ENCODE results near the gene RUFY1. TPM values are rescaled to one million over a fixed set of nuclear protein-coding genes. Genes with fewer than 3 reads are reported as not detected.
"Not testable (repeated sequence)": the region's sequence is repeated elsewhere in the genome, so short reads cannot be mapped to it uniquely, and the experiment has no call there.

RUFY1 gene
- total RNA-seq, 2 donors from 2014 or later, result 48.7 to 55.6 TPM

DNA sequence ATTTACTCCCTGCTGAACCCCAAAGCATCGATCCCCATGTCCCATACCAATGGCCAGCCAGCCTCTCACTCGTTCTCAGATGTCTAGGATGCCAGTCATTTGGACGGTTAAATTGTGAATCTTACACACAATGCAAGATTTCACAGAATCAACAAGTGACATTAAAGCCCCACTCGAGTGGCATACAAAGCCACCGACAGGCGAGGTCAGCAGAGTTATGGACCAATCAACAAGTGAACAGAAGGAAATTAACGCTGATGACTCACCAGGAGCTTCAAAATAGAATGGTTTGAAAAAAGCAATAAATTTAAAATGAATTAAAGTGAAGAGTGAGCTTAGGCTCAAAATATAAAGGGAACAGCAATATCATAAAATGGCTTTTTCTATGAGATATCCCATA lies 8.2 kb upstream of the RUFY1 start:
- no peak for DNase-seq (ENCODE audit: low spot score)
- Histone ChIP-seq H3K27me3 (replicated peaks; ENCODE audit: insufficient read depth) (no peaks in the 10 kb centered on the region), H3K4me3 (no peak overlapping the region), H3K36me3 (no peaks in the 10 kb centered on the region), H3K27ac (no peak overlapping the region), H3K4me1 (replicated peaks) (no peaks in the 10 kb centered on the region), H3K9me3 (no peaks in the 10 kb centered on the region)
- 78% methylated on average over 7 of the region's 7 CpGs for WGBS
- no peak for TF ChIP-seq POLR2A (IDR thresholded peaks at IDR 0.05)
- TF ChIP-seq, protein P1, sequence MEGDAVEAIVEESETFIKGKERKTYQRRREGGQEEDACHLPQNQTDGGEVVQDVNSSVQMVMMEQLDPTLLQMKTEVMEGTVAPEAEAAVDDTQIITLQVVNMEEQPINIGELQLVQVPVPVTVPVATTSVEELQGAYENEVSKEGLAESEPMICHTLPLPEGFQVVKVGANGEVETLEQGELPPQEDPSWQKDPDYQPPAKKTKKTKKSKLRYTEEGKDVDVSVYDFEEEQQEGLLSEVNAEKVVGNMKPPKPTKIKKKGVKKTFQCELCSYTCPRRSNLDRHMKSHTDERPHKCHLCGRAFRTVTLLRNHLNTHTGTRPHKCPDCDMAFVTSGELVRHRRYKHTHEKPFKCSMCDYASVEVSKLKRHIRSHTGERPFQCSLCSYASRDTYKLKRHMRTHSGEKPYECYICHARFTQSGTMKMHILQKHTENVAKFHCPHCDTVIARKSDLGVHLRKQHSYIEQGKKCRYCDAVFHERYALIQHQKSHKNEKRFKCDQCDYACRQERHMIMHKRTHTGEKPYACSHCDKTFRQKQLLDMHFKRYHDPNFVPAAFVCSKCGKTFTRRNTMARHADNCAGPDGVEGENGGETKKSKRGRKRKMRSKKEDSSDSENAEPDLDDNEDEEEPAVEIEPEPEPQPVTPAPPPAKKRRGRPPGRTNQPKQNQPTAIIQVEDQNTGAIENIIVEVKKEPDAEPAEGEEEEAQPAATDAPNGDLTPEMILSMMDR (IDR thresholded peaks at IDR 0.05), result no peak
- no peak for TF ChIP-seq POLR2AphosphoS5 (IDR thresholded peaks at IDR 0.05)
- intact Hi-C loops (cut with DNase I), result no loop called here

DNA sequence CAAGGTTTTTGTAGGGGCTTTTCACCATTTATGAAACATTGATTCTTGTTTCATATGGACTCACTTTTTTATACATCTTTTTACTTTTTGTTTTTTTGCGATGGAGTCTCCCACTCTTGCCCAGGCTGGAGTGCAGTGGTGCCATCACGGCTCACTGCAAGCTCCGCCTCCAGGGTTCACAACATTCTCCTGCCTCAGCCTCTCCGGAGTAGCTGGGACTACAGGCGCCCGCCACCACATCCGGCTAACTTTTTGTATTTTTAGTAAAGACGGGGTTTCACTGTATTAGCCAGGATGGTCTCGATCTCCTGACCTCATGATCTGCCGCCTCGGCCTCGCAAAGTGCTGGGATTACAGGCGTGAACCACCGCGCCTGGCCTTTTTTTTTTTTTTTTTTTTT lies 7.1 kb upstream of the RUFY1 start:
- H3K27ac ChIP-seq; H3K36me3 ChIP-seq; H3K4me1 ChIP-seq (replicated peaks); H3K9me3 ChIP-seq; H3K4me3 ChIP-seq; intact Hi-C loops (cut with DNase I); H3K27me3 ChIP-seq (replicated peaks; ENCODE audit: insufficient read depth); DNase-seq (ENCODE audit: low spot score): not testable (repeated sequence)
- 90% methylated on average over 15 of the region's 15 CpGs for WGBS

DNA sequence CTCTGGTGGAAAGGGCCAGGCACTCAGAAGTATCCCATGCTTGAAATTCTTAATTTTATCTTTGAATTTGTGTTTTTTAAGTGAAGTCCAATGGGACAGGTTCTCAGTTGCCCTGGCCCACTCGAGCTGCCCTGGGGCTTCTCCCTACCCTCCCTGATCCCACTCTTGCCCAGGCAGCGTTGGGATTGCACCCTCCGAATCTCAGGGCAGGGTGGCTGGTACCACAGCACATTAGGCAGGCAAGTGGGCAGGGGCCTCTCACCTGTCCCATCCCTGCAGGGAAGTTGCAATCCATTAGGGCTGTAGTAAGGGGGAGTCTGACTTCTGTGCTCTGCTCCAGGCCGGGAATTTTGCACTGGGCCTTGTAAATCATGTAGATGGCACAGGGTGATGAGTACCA lies 2.7 kb downstream of the RUFY1 start:
- intact Hi-C loops (cut with DNase I), result no loop called here
- Histone ChIP-seq H3K4me3 (no peak overlapping the region), H3K9me3 (no peaks in the 10 kb centered on the region), H3K27me3 (replicated peaks; ENCODE audit: insufficient read depth) (no peaks in the 10 kb centered on the region), H3K4me1 (replicated peaks) (peaks cover 7% of the 10 kb centered on the region), H3K36me3 (no peaks in the 10 kb centered on the region), H3K27ac (no peak overlapping the region)
- 88% methylated on average over 4 of the region's 4 CpGs for WGBS
- TF ChIP-seq, protein P1 (IDR thresholded peaks at IDR 0.05), result no peak
- TF ChIP-seq POLR2A (IDR thresholded peaks at IDR 0.05), result no peak
- DNase-seq (ENCODE audit: low spot score), result no peak

DNA sequence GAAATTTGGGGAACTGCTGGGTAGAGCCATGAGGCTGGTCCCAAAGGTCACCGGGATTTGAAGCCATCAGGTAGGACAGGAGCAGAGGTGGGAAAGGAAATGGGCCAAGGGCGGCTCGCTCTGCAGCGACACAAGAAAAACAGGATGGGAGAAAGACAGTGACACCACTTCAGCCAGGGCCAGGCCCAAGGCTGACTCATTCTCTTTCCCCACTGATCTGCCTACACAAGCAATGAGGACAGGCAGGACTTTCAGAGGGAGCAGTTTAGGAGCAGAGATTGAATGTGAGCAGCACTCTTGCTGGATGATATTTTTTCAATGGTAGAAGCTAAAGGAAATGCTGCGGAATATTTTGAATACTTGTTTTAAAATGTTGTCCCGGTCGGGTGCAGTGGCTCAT lies 3.5 kb downstream of the RUFY1 start:
- Histone ChIP-seq H3K27ac (no peak overlapping the region), H3K27me3 (replicated peaks; ENCODE audit: insufficient read depth) (no peaks in the 10 kb centered on the region), H3K4me1 (replicated peaks) (peaks cover 7% of the 10 kb centered on the region), H3K4me3 (no peak overlapping the region), H3K9me3 (no peaks in the 10 kb centered on the region), H3K36me3 (no peaks in the 10 kb centered on the region)
- 83% methylated on average over 7 of the region's 7 CpGs for WGBS
- DNase-seq (ENCODE audit: low spot score), result no peak
- TF ChIP-seq, protein P1 (IDR thresholded peaks at IDR 0.05), result no peak
- TF ChIP-seq POLR2AphosphoS5 (IDR thresholded peaks at IDR 0.05), result no peak
- no peak for TF ChIP-seq POLR2A (IDR thresholded peaks at IDR 0.05)
- intact Hi-C loops (cut with DNase I), result no loop called here

DNA sequence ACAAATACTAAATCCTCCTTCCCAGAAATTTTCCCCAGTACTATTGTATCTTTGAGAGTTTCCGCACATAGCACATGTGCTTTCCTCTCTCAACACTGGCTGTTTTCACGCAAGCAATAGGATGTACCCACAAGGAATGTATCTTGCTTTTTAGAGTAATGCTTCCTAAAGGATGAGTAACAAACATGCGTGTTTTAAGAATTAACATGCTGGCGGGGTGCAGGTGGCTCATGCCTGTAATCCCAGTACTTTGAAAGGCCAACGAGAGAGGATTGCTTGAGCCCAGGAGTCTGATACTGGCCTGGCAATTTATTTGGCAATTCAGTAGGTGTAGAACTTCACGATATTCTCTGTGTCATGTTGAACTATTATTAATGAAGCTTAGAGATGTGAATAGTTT lies 4.6 kb downstream of the RUFY1 start:
- Histone ChIP-seq H3K27me3 (replicated peaks; ENCODE audit: insufficient read depth) (no peaks in the 10 kb centered on the region), H3K9me3 (no peaks in the 10 kb centered on the region), H3K36me3 (no peaks in the 10 kb centered on the region), H3K27ac (no peak overlapping the region), H3K4me3 (no peak overlapping the region), H3K4me1 (replicated peaks) (peaks cover 7% of the 10 kb centered on the region)
- WGBS, result 96% methylated on average over 6 of the region's 6 CpGs
- intact Hi-C loops (cut with DNase I), result no loop called here
- TF ChIP-seq, protein P1 (IDR thresholded peaks at IDR 0.05), result no peak
- TF ChIP-seq POLR2A (IDR thresholded peaks at IDR 0.05), result no peak
- TF ChIP-seq POLR2AphosphoS5 (IDR thresholded peaks at IDR 0.05), result no peak
- DNase-seq (ENCODE audit: low spot score), result no peak

DNA sequence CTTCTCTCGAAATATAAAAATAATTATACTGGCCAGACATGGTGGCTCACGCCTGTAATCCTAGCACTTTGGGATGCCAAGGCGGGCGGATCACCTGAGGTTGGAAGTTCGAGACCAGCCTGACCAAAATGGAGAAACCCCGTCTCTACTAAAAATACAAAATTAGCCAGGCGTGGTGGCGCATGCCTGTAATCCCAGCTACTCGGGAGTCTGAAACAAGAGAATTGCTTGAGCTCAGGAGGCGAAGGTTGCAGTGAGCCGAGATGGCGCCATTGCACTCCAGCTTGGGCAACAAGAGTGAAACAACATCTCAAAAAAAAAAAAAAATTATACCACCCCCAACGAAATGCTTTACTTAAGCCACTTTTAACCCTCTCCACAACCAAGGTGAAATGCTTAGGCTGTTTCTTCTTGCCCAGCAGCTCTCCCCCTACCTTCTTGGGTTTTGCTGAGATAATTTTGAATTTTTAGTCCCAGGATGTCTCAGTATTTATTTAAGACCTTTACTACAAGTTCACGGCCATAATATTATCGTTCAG lies 8.0 kb downstream of the RUFY1 start:
- intact Hi-C loops (cut with DNase I), result loop anchor here (2.0 kb wide), 1 partner anchor 64 kb away; the partner anchor contains the start of gene HNRNPH1
- not testable (repeated sequence) for H3K4me1 ChIP-seq (replicated peaks); H3K9me3 ChIP-seq; H3K36me3 ChIP-seq; DNase-seq (ENCODE audit: low spot score); H3K27me3 ChIP-seq (replicated peaks; ENCODE audit: insufficient read depth)
- H3K27ac ChIP-seq, result peak overlapping the region; percentile 79 to 83
- WGBS, result 75% methylated on average over 15 of the region's 15 CpGs
- H3K4me3 ChIP-seq, result peak overlapping the region; percentile 40 to 52

Measured in prostate gland (tissue), 2 donors.